Lower leg skin (tissue), 3 donors: ENCODE results near the gene ANO10.

ENCODE experiments used
- CTCF ChIP-seq, 3 donors: fragments of 450-650 bp; IDR thresholded peaks; one replicate each; pipeline ENCODE4 v1.5.1; 2016; ENCODE audit warnings: antibody characterized with exemption in 3 of 3, mild to moderate bottlenecking in 3 of 3, moderate library complexity in 2 of 3
- POLR2A ChIP-seq, 2 donors: fragments of 450-650 bp; IDR thresholded peaks; one replicate each; pipeline ENCODE4 v1.6.1; 2016 to 2017; ENCODE audit warnings: antibody characterized with exemption in 2 of 2, mild to moderate bottlenecking in 1 of 2, moderate library complexity in 1 of 2

- TF ChIP-seq CTCF (IDR thresholded peaks at IDR 0.05), result no peak
- no peak for TF ChIP-seq POLR2A (IDR thresholded peaks at IDR 0.05)
These were observed 38.9 kb downstream of the ANO10 start for GRCh38 chr3:43582866-43583265.
